Measurements from ENCODE around the gene ME2.
"Not testable (repeated sequence)": the region's sequence is repeated elsewhere in the genome, so short reads cannot be mapped to it uniquely, and the experiment has no call there.

The ME2 gene

GRCh38 chr18:50878345-50879301, at the start of gene ME2:
ME2 (plus strand) TSS chr18:50879118; CDS start chr18:50895821, 16,703 bp downstream.
- peak; percentile 83 for DNase-seq (ENCODE audit: low read depth)

- no peak for DNase-seq (ENCODE audit: low read depth)
Observed at GRCh38 chr18:50829644-50830043, 49.3 kb upstream of the ME2 start.

- no peak for DNase-seq (ENCODE audit: low read depth)
Observed at GRCh38 chr18:50830544-50830943, 48.4 kb upstream of the ME2 start.

- no peak for DNase-seq (ENCODE audit: low read depth)
Observed at GRCh38 chr18:50832754-50833153, 46.2 kb upstream of the ME2 start.

- DNase-seq (ENCODE audit: low read depth): not testable (repeated sequence)
Observed at GRCh38 chr18:50833496-50833895, 45.4 kb upstream of the ME2 start.

GRCh38 chr18:50836521-50836957, 42.4 kb upstream of the ME2 start:
- no peak for DNase-seq (ENCODE audit: low read depth)

GRCh38 chr18:50839341-50839740, 39.6 kb upstream of the ME2 start:
- DNase-seq (ENCODE audit: low read depth): no peak

- no peak for DNase-seq (ENCODE audit: low read depth)
Observed at GRCh38 chr18:50839996-50840395, 38.9 kb upstream of the ME2 start.

GRCh38 chr18:50842846-50843245, 36.1 kb upstream of the ME2 start:
- no peak for DNase-seq (ENCODE audit: low read depth)

GRCh38 chr18:50844554-50844953, 34.4 kb upstream of the ME2 start:
- DNase-seq (ENCODE audit: low read depth): no peak

- DNase-seq (ENCODE audit: low read depth): no peak
Observed at GRCh38 chr18:50844960-50845359, 34.0 kb upstream of the ME2 start.

- DNase-seq (ENCODE audit: low read depth): no peak
Observed at GRCh38 chr18:50847192-50847591, 31.7 kb upstream of the ME2 start.

- no peak for DNase-seq (ENCODE audit: low read depth)
Observed at GRCh38 chr18:50848061-50848551, 30.8 kb upstream of the ME2 start.

- no peak for DNase-seq (ENCODE audit: low read depth)
Observed at GRCh38 chr18:50848991-50849390, 29.9 kb upstream of the ME2 start.

- DNase-seq (ENCODE audit: low read depth): no peak
Observed at GRCh38 chr18:50849419-50849821, 29.5 kb upstream of the ME2 start.

GRCh38 chr18:50850307-50851065, 28.4 kb upstream of the ME2 start:
- DNase-seq (ENCODE audit: low read depth): no peak

GRCh38 chr18:50853863-50854271, 25.1 kb upstream of the ME2 start:
- no peak for DNase-seq (ENCODE audit: low read depth)

GRCh38 chr18:50855976-50856757, 22.8 kb upstream of the ME2 start:
- no peak for DNase-seq (ENCODE audit: low read depth)

GRCh38 chr18:50857166-50857565, 21.8 kb upstream of the ME2 start:
- DNase-seq (ENCODE audit: low read depth): not testable (repeated sequence)

GRCh38 chr18:50857694-50858093, 21.2 kb upstream of the ME2 start:
- no peak for DNase-seq (ENCODE audit: low read depth)

- DNase-seq (ENCODE audit: low read depth): no peak
Observed at GRCh38 chr18:50859793-50860555, 18.9 kb upstream of the ME2 start.
